GM18520 (cell line): ENCODE results near the gene CDK2AP2.
A peak's percentile ranks its signal among the peaks of the same experiment; 100 is the strongest.
"Not testable (repeated sequence)": the region's sequence is repeated elsewhere in the genome, so short reads cannot be mapped to it uniquely, and the experiment has no call there.

Experiments
- ATAC-seq: cut with Tn5 transposase; IDR thresholded peaks from one replicate; pipeline ENCODE4 v1.9.1; 2021; ENCODE audit not compliant: unreplicated experiment

Gene CDK2AP2

DNA sequence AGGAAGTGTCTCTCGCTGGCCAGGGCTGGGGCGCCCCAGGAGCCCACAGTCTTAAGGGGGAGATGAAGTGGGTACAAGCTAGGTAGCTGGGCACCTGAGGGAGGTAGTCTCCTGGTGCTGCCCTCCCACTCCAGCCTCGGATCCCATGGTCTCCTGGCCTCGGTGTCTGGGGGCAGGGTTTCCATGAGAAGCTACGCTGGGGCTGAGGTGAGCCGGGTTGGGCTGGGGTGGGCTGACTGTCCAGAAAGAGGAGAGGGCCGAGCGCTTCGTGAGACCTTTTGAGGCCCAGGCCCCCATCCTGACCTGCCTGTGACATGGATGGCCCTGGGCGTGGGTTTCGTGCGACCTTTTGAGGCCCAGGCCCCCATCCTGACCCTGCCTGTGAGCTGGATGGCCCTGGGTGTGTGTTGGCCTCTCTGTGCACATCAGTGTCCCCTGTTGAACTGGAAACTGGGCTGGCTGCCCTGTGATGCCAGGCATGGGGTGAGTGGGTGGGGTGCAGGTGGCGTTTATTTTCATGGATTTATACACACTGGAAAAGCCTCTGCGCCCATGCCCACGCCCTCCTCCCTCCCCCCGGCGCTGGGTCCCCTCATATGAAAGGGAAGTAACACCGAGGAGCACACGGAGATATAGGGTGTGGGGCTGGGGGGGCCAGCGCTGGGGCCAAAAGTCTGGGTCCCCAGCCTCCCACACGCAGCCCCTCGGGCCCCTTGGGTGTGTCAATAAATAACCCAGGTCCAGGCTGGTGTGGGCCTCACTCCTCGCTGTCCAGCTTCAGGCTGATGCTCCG lies 16.5 kb downstream of the CDK2AP2 start:
- no peak for ATAC-seq

DNA sequence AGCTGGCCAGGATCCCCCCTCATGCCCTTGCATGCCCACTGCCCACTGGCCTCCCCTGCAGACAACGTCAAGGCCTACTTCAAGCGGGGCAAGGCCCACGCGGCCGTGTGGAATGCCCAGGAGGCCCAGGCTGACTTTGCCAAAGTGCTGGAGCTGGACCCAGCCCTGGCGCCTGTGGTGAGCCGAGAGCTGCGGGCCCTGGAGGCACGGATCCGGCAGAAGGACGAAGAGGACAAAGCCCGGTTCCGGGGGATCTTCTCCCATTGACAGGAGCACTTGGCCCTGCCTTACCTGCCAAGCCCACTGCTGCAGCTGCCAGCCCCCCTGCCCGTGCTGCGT lies 17.3 kb downstream of the CDK2AP2 start:
- no peak for ATAC-seq

DNA sequence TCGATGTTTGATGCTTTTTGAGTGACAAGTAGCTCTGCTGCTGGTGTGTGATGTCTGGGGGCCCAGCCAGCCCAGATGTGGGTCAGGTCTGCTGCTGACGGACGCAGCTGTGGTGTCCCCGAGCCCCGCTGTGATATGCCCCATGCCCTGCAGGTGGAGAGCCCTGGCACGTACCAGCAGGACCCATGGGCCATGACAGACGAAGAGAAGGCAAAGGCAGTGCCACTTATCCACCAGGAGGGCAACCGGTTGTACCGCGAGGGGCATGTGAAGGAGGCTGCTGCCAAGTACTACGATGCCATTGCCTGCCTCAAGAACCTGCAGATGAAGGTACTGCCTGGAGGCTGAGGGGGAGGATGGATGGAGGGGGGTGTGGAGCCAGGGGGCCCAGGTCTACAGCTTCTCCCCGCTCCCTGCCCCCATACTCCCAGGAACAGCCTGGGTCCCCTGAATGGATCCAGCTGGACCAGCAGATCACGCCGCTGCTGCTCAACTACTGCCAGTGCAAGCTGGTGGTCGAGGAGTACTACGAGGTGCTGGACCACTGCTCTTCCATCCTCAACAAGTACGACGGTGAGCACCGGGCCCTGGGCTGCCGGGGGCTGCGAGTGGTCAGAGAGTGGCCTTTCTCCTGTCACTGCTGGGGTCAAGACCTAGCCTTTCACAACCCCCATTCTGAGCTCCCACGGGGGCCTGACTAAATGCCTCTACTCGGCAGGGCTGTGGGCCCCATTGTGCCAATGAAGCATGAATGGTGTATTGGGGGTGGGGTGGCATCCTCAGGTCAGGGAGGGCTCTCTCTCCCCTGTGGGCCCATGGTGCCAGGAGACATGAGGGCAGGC lies 17.9 kb downstream of the CDK2AP2 start:
- ATAC-seq = no peak

DNA sequence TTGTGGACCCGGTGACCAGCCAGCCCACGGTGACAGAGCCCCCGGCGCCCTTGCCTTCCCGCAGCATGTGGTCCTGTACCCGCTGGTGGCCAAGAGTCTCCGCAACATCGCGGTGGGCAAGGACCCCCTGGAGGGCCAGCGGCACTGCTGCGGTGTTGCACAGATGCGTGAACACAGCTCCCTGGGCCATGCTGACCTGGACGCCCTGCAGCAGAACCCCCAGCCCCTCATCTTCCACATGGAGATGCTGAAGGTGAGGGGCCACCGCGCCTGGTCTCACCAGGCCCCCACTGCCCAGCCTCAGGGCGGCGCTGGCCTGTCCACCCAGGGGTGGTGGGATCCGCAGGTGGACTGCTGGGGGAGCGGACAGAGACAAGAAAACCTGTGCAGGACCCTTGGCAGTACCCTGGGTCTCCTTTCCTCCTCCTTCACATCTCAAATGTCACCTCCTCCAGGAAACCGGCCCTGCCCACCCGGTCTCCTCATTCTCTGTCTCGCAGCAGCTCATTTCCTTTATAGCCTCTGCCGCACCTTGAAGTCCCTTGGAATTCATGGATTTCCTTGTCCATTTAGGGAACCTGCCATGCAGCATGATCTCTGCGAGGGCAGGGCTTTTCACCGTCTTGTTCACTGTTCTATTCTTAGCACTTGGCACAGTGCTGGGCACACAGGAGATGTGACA lies 18.6 kb downstream of the CDK2AP2 start:
- ATAC-seq = no peak

DNA sequence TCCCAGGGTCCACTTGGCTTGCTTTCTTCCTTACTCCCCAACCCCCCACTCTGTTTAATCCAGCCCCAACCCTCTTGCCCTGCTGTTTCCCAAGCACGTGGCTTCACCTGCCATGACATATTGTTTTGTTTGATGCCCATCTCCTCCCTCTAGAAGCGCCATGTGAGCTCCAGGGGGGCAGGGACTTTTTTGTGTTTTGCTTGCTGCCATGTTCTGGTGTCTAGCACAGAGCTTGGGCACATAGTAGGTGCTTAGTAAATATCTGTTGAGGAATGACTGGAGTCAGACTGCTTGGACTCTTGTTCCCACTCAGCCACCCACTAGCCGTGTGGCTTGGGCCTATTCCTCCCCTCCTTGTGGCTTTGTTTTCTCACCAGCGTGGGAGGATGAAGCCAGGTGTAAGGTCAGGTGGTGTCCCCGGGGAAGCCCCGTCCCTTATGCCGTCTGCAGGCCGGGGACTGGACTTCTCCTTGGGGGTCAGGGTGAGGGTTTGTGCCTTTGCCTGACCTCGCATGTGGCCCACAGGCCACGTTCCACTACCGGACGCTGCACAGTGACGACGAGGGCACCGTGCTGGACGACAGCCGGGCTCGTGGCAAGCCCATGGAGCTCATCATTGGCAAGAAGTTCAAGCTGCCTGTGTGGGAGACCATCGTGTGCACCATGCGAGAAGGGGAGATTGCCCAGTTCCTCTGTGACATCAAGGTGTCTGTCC lies 21.3 kb downstream of the CDK2AP2 start:
- ATAC-seq = peak; percentile 24

DNA sequence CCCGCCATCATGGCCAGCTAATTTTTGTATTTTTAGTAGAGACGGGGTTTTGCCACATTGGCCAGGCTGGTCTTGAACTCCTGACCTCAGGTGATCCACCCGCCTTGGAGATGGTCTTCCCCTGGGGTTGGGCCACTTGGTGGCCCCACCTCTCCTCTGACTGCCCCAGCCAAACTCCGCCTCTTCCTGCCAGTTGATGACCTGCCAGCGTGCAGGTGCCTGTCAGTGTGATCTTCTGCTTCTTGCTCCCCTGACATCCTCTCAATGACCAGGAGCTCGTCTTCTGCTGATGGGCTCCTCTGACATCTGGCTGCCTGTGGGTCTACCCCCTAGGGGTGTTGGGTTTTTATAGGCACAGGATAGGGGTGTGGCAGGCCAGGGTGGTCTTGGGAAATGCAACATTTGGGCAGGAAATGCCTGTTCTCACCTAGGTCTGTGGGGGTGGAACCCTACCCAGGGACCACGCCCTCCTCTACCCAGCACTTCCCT lies 22.0 kb downstream of the CDK2AP2 start:
- peak; percentile 22 for ATAC-seq

DNA sequence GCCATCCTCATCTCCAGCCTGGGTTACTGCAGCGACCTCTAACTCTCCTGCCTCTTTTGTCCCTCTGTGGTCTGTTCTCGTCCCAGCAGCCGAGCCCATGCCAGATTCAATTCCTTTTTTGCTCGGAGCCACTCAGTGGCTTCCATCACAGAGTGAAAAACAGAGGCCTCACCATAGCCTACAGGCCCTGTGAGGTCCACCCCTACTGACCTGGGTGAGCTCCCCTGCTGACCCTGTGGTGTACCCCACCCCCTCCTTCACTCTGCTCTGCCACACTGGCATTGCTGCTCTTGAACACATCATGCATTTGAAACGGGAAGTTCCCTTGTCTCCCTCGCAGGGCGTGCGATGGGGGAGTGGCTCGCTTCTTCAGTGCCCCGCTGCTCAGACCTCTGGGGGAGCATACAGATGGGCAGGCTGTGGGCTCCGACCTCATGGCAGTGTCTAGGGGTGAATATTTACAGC lies 23.1 kb downstream of the CDK2AP2 start:
- ATAC-seq = no peak

DNA sequence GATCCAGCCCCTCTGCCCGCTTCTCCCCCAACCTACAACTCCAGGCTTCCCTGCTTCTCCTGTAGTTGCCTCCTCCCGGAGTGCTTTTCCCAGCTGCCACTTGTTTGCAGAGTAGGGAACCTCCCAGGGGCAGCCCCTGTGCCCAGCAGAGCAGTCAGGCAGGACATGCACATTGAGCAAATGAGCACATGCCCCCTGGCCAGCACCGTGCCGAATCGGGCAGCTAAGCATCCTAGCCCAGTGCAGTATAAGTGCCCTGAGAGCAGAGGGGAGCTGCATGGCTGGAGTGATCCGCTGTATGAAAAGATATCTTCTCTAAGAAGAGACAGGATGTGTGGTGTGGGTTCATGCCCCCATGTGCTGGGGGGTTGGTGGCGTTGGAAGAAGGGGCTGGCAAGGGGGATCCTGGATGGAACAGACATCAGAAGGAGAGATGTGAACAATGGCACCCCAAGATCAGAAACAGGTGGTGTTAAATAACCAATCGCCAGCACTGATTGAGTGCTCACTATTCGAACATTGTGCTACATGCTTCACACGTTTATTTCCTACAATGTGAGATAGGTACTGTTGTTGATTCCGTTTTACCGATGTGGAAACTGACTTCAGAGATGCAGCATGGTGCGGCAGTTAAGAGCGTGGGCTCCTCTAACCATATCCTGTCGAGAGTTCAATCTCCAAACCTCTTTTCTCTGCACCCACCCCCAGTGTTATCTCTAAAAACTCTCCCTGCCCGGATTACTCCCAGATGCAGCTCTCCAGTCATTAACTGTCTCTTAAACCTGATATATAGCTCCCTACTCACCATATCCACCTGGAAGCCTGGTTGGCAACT lies 23.9 kb downstream of the CDK2AP2 start:
- no peak for ATAC-seq

DNA sequence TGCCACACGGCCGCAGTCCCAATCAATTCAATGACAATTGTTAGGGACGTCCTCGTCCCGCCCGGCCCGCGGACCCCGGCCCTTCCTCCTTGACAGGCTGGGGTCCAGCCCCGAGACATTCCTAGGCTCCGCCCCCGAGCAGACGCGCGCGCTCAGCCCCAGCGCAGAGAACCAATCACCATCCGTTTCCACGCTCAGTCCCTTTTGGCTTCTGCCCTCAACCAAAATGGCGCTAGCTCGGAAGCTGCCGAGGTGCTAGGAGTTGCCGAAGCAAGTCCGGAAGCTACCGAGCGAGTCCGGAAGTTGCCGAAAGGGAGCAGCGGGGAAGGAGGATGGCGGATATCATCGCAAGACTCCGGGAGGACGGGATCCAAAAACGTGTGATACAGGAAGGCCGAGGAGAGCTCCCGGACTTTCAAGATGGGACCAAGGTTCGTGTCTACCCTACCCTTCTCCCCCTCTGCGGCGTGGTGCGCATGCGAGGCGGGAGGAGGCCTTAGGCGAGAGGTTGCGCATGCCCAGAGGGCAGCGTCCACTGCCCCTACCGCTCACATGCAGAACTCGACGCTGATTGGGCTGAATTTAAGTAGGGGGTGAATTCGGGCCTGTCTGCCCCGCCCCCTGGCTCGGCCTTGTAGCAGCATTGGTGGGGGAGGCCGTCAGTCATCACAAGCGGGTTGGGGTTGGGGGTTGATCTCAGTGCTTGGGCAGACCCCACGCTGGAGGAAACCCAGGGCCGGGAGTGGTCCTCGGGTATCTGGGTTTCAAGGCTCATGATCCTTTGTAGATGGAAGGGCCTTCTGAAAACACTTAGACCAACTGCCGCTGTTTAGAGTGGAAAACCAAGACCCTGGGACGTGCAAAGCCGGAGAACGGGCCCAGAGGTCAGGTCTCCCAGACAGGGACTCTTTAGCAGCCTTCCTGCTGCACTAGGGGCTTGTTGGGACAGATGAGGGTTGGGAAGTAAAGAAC lies 24.8 kb downstream of the CDK2AP2 start, which contains the start of gene AIP:
AIP (plus strand) TSS at position 200 of the 972 bp plus-strand sequence; CDS start at position 333, 133 bp downstream.
- ATAC-seq = peak; percentile 45

DNA sequence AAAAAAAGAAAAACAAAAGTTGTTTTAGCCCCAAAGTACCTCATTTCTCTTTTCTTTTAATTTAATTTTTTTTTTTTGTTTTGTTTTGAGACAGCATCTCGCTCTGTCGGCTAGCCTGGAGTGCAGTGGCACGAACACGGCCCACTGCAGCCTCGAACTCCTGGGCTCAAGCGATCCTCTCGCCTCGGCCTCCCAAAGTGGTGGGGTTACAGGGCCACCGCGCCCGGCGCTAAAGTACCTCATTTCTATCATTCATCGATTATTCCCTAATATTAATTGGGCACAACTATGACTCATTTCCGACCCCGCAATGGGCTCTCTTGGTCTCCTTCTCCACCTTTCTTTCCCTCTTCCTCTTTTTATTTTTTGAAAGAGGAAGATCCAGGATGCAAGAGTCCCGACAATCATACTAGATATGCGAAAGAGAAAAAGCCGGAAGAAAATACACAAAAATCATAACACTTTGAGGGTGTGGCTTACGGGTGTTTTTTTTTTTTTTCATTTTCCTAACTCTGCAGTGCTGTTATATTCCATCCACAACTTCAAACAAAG lies 25.6 kb downstream of the CDK2AP2 start:
- ATAC-seq = no peak

DNA sequence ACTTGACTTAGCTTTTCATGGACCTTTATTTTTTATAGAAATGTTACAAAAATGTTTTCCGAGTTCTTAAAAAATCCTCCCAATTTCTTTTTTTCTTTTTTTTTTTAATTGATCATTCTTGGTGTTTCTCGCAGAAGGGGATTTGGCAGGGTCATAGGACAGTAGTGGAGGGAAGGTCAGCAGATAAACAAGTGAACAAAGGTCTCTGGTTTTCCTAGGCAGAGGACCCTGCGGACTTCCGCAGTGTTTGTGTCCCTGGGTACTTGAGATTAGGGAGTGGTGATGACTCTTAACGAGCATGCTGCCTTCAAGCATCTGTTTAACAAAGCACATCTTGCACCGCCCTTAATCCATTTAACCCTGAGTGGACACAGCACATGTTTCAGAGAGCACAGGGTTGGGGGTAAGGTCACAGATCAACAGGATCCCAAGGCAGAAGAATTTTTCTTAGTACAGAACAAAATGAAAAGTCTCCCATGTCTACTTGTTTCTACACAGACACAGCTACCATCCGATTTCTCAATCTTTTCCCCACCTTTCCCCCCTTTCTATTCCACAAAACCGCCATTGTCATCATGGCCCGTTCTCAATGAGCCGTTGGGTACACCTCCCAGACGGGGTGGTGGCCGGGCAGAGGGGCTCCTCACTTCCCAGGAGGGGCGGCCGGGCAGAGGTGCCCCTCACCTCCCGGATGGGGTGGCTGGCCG lies 30.5 kb downstream of the CDK2AP2 start:
- ATAC-seq = not testable (repeated sequence)

DNA sequence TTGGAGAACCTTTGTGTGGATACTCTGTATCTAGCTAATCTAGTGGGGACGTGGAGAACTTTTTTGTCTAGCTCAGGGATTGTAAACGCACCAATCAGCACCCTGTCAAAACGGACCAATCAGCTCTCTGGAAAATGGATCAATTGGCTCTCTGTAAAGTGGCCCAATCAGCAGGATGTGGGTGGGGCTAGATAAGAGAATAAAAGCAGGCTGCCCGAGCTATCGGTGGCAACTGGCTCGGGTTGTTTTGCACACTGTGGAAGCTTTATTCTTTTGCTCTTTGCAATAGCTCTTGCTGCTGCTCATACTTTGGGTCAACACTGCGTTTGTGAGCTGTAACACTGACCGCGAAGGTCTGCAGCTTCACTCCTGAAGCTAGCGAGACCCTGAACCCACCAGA lies 31.3 kb downstream of the CDK2AP2 start:
- not testable (repeated sequence) for ATAC-seq

DNA sequence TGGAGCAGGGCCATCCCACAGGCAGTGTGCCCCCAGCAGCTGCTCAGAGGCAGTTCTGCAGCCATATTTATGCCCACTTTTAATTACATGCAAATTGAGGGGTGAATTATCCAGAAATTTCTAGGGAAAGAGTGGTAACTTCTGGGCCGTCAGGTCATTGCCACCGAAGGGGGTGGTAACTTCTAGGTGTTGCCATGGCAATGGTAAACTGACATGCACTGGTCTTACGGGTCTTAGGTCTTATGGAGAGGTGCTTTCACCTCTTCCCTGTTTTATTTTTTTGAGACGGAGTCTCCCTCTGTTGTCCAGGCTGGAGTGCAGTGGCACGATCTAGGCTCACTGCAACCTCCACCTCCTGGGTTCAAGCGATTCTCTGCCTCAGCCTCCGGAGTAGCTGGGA lies 35.1 kb downstream of the CDK2AP2 start:
- no peak for ATAC-seq

DNA sequence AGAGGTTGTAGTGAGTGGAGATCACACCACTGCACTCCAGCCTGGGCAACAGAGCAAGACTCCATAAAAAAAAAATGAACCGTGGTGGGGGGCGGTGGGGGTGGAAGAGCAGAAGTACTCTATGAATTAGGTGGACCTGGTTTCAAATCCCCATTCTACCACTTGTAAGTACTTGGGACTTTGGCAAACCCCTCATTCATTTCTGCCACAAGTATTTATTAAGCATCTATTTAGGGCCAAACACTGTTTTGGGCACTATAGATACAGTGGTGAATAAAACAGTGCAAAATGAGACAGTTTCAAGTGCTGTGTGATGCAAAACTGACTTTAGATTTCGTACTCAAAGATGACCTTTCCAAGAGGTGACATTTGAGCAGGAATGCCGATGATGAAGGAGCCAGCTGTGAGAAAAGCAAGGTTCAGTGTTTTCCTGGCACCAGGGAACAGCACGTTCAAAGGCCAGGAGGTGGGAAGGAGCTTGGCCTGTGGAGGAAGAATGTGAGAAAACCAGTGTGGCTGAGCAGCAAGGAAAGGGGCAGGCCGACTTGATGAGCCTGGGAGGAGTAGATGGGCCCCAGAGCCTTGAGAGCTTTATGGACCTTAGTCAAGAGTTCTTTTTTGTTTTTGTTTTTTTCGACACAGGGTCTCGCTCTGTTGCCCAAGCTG lies 37.5 kb downstream of the CDK2AP2 start:
- ATAC-seq = no peak

DNA sequence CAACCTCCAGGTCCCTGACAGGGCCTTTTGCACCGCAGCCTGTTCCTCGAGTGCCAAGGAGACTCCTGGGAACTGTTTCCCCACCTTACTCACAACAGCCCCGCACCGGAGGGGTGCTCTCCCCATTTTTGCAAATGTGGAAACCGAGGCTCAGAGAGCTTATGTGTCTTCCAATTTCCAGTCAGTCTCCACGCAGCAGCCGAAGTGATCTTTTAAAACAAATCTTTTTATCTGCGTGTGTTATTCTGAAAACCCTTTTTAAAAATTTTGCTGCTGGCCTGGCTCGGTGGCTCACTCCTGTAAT lies 38.5 kb downstream of the CDK2AP2 start:
- ATAC-seq = no peak

DNA sequence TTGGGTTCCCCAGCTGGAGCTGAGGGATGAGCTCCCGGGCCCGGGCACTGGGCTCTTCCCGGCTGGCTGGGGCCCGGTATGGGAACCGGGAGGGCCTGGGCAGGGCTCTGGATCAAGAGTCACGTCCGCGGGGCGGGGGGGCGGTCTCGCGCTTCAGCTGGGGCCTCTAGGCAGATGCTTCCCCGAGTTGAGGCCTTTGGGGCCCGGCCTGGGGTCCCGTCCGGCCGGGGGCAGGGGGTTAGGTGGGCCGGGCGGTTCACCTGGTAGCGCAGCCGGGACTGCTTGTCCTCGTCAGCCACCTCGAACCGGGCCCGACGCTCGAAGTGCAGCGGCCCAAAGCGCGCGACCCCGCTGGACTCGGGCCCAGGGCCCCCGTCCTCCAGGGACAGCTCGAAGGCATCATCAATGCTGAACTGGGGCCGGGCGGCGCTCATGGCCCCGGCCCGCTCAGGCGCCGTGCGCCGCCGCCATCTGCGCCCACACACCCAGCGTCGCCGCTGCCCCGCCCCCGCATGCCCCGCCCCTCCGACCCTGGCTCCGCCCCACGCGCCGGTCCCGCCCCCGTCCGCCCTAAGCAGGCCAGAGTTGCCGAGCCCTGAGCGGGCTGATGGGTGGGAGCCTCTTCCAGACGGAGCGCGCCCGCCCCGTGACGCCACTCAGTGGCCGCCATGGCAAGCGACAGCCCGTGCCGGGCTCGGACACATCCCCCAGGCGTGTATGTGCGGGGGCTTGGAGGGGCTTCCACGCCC lies 39.0 kb downstream of the CDK2AP2 start, which contains the start of gene TMEM134:
TMEM134 (minus strand) TSS at position 493 of the 749 bp plus-strand sequence; CDS start at position 434, 59 bp downstream.
- peak; percentile 68 for ATAC-seq

DNA sequence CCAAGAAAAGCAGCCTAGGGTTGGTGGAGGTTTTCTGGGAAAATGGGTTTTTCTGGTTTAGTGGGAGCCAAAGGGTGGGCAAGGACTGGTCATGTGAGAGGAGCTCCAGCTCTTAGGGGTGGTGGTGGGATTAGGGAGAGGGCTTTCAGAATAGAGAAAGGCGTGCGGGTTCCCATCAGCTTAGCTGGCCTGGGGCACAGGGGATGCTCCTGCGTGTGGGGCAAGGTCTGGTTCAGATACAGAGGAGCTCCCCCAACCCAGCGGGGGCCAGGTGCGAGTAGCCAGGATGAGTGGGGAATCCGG lies 39.6 kb downstream of the CDK2AP2 start:
- no peak for ATAC-seq
